Type B pancreatic cell (in vitro differentiated cells): ENCODE measurements around the gene CABYR. TPM values are rescaled to one million over a fixed set of nuclear protein-coding genes. Genes with fewer than 3 reads are reported as not detected.
A peak's percentile ranks its signal among the peaks of the same experiment; 100 is the strongest.

Experiments used
- DNase-seq: peaks from one replicate; pipeline ENCODE4 v3.0.0; 2021; ENCODE audit warnings: mixed read lengths; ENCODE audit not compliant: unreplicated experiment; ENCODE audit errors: extremely low spot score
- H3K27ac Mint-ChIP-seq: 2 replicates; pipeline ENCODE4 v1.8.0; 2021; ENCODE audit warnings: mild to moderate bottlenecking, mixed read lengths
- H3K27me3 Mint-ChIP-seq: 2 replicates; pipeline ENCODE4 v1.8.0; 2021; ENCODE audit warnings: mixed read lengths
- H3K36me3 Mint-ChIP-seq: 2 replicates; pipeline ENCODE4 v1.8.0; 2021; ENCODE audit warnings: mixed read lengths
- H3K4me1 Mint-ChIP-seq: one replicate; pipeline ENCODE4 v1.8.0; 2021; ENCODE audit warnings: mixed read lengths; ENCODE audit not compliant: unreplicated experiment
- H3K4me3 Mint-ChIP-seq: 2 replicates; pipeline ENCODE4 v1.8.0; 2021; ENCODE audit warnings: mild to moderate bottlenecking, mixed read lengths
- H3K9me3 Mint-ChIP-seq: 2 replicates; pipeline ENCODE4 v1.8.0; 2021; ENCODE audit warnings: mixed read lengths
- CTCF ChIP-seq: fragments of 200-600 bp; sonication (generic); conservative IDR thresholded peaks from 2 replicates; pipeline ENCODE4 v1.5.0; 2021; ENCODE audit warnings: antibody characterized with exemption, mild to moderate bottlenecking
- total RNA-seq: library from RNA; stranded (reverse); gene quantifications from 2 replicates; pipeline ENCODE4 v1.2.1, GENCODE V29; 2021; ENCODE audit warnings: low replicate concordance

Gene CABYR
- total RNA-seq, 1 donor from 2014 or later: 8.6 TPM

GRCh38 chr18:24112464-24112863, 26.4 kb upstream of the CABYR start:
- Mint-ChIP-seq H3K36me3 (peaks cover 2% of the 10 kb centered on the region), H3K27me3 (no peaks in the 10 kb centered on the region), H3K27ac (peak overlapping the region; percentile 93), H3K4me1 (peaks cover 4% of the 10 kb centered on the region), H3K9me3 (no peaks in the 10 kb centered on the region), H3K4me3 (no peak overlapping the region)
- no peak for DNase-seq
- no peak for TF ChIP-seq CTCF

GRCh38 chr18:24112874-24113615, 25.8 kb upstream of the CABYR start:
- Mint-ChIP-seq H3K4me3 (peak overlapping the region; percentile 68), H3K27me3 (no peaks in the 10 kb centered on the region), H3K27ac (peak overlapping the region; percentile 93), H3K9me3 (no peaks in the 10 kb centered on the region), H3K4me1 (peaks cover 4% of the 10 kb centered on the region), H3K36me3 (no peaks in the 10 kb centered on the region)
- no peak for DNase-seq
- no peak for TF ChIP-seq CTCF

- no peak for DNase-seq
- Mint-ChIP-seq H3K27me3 (no peaks in the 10 kb centered on the region), H3K9me3 (no peaks in the 10 kb centered on the region), H3K4me3 (no peak overlapping the region), H3K4me1 (peaks cover 4% of the 10 kb centered on the region), H3K27ac (no peak overlapping the region), H3K36me3 (no peaks in the 10 kb centered on the region)
- no peak for TF ChIP-seq CTCF
Observed at GRCh38 chr18:24114924-24115549, 23.8 kb upstream of the CABYR start.

- no peak overlapping the region for H3K27ac Mint-ChIP-seq
- no peak for TF ChIP-seq CTCF
Observed at GRCh38 chr18:24115628-24116027, 23.2 kb upstream of the CABYR start.

GRCh38 chr18:24118750-24119577, 19.9 kb upstream of the CABYR start:
- no peak overlapping the region for H3K4me3 Mint-ChIP-seq
- no peak overlapping the region for H3K27ac Mint-ChIP-seq
- no peaks in the 10 kb centered on the region for H3K27me3 Mint-ChIP-seq
- H3K36me3 Mint-ChIP-seq: peaks cover 5% of the 10 kb centered on the region
- H3K9me3 Mint-ChIP-seq: no peaks in the 10 kb centered on the region
- TF ChIP-seq CTCF: peak; percentile 97
- DNase-seq: no peak
- peaks cover 4% of the 10 kb centered on the region for H3K4me1 Mint-ChIP-seq

More at GRCh38 chr18:24115628-24116027, 23.2 kb upstream of the CABYR start:
- no peak for DNase-seq
- Mint-ChIP-seq H3K36me3 (peaks cover 3% of the 10 kb centered on the region), H3K4me3 (no peak overlapping the region), H3K27me3 (no peaks in the 10 kb centered on the region), H3K9me3 (no peaks in the 10 kb centered on the region), H3K4me1 (peaks cover 4% of the 10 kb centered on the region)
